HepG2 (cell line): ENCODE data around the gene OGFOD3. TPM values are rescaled to one million over a fixed set of nuclear protein-coding genes. Genes with fewer than 3 reads are reported as not detected.

ENCODE experiments used
- ASH2L ChIP-seq: fragments of 300-600, 200-600 bp; sonication (generic); IDR thresholded peaks from 2 replicates; pipeline ENCODE4 v1.7.0; 2017; ENCODE audit warnings: low read depth, mild to moderate bottlenecking, moderate library complexity, mixed read lengths, low read length; ENCODE audit not compliant: insufficient read length
- CSRNP1 ChIP-seq: sonication (generic); formaldehyde crosslinking; IDR thresholded peaks from 2 replicates; pipeline ENCODE4 v1.8.1; 2023; ENCODE audit warnings: mild to moderate bottlenecking, missing genetic modification reagents
- E2F5 ChIP-seq: sonication (generic); formaldehyde crosslinking; conservative IDR thresholded peaks from 2 replicates; pipeline ENCODE4 v1.4.0; 2020; ENCODE audit warnings: missing genetic modification reagents
- GLI4 ChIP-seq: sonication (generic); formaldehyde crosslinking; IDR thresholded peaks from 2 replicates; pipeline ENCODE4 v1.5.1; 2020; ENCODE audit warnings: missing genetic modification reagents, mild to moderate bottlenecking, moderate library complexity, borderline replicate concordance
- MYPOP ChIP-seq: sonication (generic); formaldehyde crosslinking; IDR thresholded peaks from 2 replicates; pipeline ENCODE4 v1.8.1; 2023; ENCODE audit warnings: mild to moderate bottlenecking, moderate library complexity, missing genetic modification reagents
- NFE2 ChIP-seq: sonication (generic); formaldehyde crosslinking; IDR thresholded peaks from 2 replicates; pipeline ENCODE4 v1.4.0; 2020; ENCODE audit warnings: missing genetic modification reagents
- NFIC ChIP-seq: IDR thresholded peaks from 2 replicates; pipeline ENCODE4 v1.6.1; 2012; ENCODE audit warnings: mild to moderate bottlenecking, low read length, inconsistent platforms
- RBM22 ChIP-seq: fragments of 200-400 bp; formaldehyde crosslinking; optimal IDR thresholded peaks from 2 replicates; pipeline ENCODE3; 2017; ENCODE audit warnings: mild to moderate bottlenecking, low read length, moderate library complexity
- REL ChIP-seq: sonication (generic); formaldehyde crosslinking; conservative IDR thresholded peaks from 2 replicates; pipeline ENCODE4 v1.8.0; 2022; ENCODE audit warnings: mild to moderate bottlenecking, missing genetic modification reagents, moderate library complexity
- SP140L ChIP-seq: sonication (generic); formaldehyde crosslinking; IDR thresholded peaks from 2 replicates; pipeline ENCODE4 v1.4.0; 2020; ENCODE audit warnings: missing genetic modification reagents, borderline replicate concordance
- TARDBP ChIP-seq: sonication (generic); formaldehyde crosslinking; IDR thresholded peaks from 2 replicates; pipeline ENCODE4 v1.8.0; 2022; ENCODE audit warnings: mild to moderate bottlenecking, missing genetic modification reagents
- TRIM24 ChIP-seq: sonication (generic); formaldehyde crosslinking; IDR thresholded peaks from 2 replicates; pipeline ENCODE4 v1.8.0; 2022; ENCODE audit warnings: mild to moderate bottlenecking, missing genetic modification reagents
- ZFP36 ChIP-seq: fragments of 150-350 bp; IDR thresholded peaks from 2 replicates; pipeline ENCODE4 v1.6.1; 2018; ENCODE audit warnings: borderline replicate concordance, low read length, low read depth; ENCODE audit not compliant: partially characterized antibody
- ZNF253 ChIP-seq: sonication (generic); formaldehyde crosslinking; IDR thresholded peaks from 2 replicates; pipeline ENCODE4 v1.8.0; 2022; ENCODE audit warnings: mild to moderate bottlenecking, missing genetic modification reagents, borderline replicate concordance
- ZNF317 ChIP-seq: sonication (generic); formaldehyde crosslinking; IDR thresholded peaks from 2 replicates; pipeline ENCODE4 v1.5.0; 2020; ENCODE audit warnings: mild to moderate bottlenecking, missing genetic modification reagents
- ZNF430 ChIP-seq: sonication (generic); formaldehyde crosslinking; IDR thresholded peaks from 2 replicates; pipeline ENCODE4 v1.9.0; 2021; ENCODE audit warnings: mild to moderate bottlenecking, missing genetic modification reagents
- ZNF644 ChIP-seq: IDR thresholded peaks from 2 replicates; pipeline ENCODE4 v1.6.1; 2016; ENCODE audit warnings: low read depth
- ZNF746 ChIP-seq: sonication (generic); formaldehyde crosslinking; IDR thresholded peaks from 2 replicates; pipeline ENCODE4 v1.8.0; 2022; ENCODE audit warnings: mild to moderate bottlenecking, missing genetic modification reagents
- polyA plus RNA-seq, 8 experiments: library from polyadenylated mRNA; depleted of rRNA in 3 of 8; stranded (reverse) in 7 of 8; unstranded in 1 of 8; fragments of >200 nt; fragmentation: Illumina TruSeq in 4 of 8; extraction: Trizol in 4 of 8; gene quantifications; 2 replicates each; pipeline versions ENCODE4 v1.2.1 to v1.2.3, GENCODE V29; 2011 to 2016; ENCODE audit warnings: low read depth in 4 of 8, missing spikeins in 1 of 8, mixed read lengths in 1 of 8; ENCODE audit not compliant: insufficient read depth in 1 of 8
- total RNA-seq, 5 experiments: library from RNA; depleted of rRNA; stranded (reverse); fragments of >200 nt; fragmentation: Illumina TruSeq; extraction: Trizol; gene quantifications; 2 replicates each; pipeline ENCODE4 v1.2.3, GENCODE V29; 2016; ENCODE audit warnings: low read depth in 1 of 5

OGFOD3 gene
- total and polyA plus RNA-seq, 2 of the 13 experiments (the other 11 are each of a cell fraction or from before 2014, with no cell fraction given) = 40.0 to 42.1 TPM

- TF ChIP-seq REL (CRISPR knock-in tag) = 0 out of 2 replicates have a peak, but pooled peaks have one; percentile 58
- TF ChIP-seq ASH2L = peak; percentile 37
- peak; percentile 55; the same call in 1 of the 2 replicates for TF ChIP-seq ZNF746 (CRISPR knock-in tag)
- TF ChIP-seq GLI4 = peak; percentile 97; the same call in 1 of the 2 replicates
- TF ChIP-seq ZNF644 (CRISPR knock-in tag) = no peak
- TF ChIP-seq ZNF317 (CRISPR knock-in tag) = peak; percentile 92
- TF ChIP-seq ZNF430 = peak; percentile 97
- TF ChIP-seq NFE2 (CRISPR knock-in tag) = no peak
- TF ChIP-seq ZNF253 = peak; percentile 87; the same call in 1 of the 2 replicates
- TF ChIP-seq RBM22 = no peak
- peak; percentile 92 for TF ChIP-seq MYPOP
- no peak for TF ChIP-seq ZFP36
- peak; percentile 97 for TF ChIP-seq CSRNP1
- TF ChIP-seq TARDBP (CRISPR knock-in tag) = 0 out of 2 replicates have a peak, but pooled peaks have one; percentile 66
- peak; percentile 85; the same call in 1 of the 2 replicates for TF ChIP-seq E2F5
- TF ChIP-seq NFIC = no peak
- peak; percentile 98; the same call in 1 of the 2 replicates for TF ChIP-seq SP140L (CRISPR knock-in tag)
- TF ChIP-seq TRIM24 (CRISPR knock-in tag) = no peak
Observed at GRCh38 chr17:82414548-82415281, 3.7 kb downstream of the OGFOD3 start (continued).
